ENCODE measurements around the gene SLC45A2.
"Not testable (repeated sequence)": the region's sequence is repeated elsewhere in the genome, so short reads cannot be mapped to it uniquely, and the experiment has no call there.

Gene SLC45A2

GRCh38 chr5:33964132-33964700, 20.3 kb downstream of the SLC45A2 start:
- no peak for DNase-seq

GRCh38 chr5:33958176-33958575, 26.3 kb downstream of the SLC45A2 start:
- DNase-seq: no peak

GRCh38 chr5:33957577-33958150, 26.8 kb downstream of the SLC45A2 start:
- DNase-seq: no peak

GRCh38 chr5:33952175-33952574, 32.3 kb downstream of the SLC45A2 start:
- not testable (repeated sequence) for DNase-seq

- no peak for DNase-seq
Observed at GRCh38 chr5:33944543-33945132, 39.9 kb downstream of the SLC45A2 start.

- no peak for DNase-seq
Observed at GRCh38 chr5:33941090-33941489, 43.4 kb downstream of the SLC45A2 start.

- no peak for DNase-seq
Observed at GRCh38 chr5:33939556-33940262, 44.8 kb downstream of the SLC45A2 start.

- DNase-seq: no peak
Observed at GRCh38 chr5:33938881-33939280, 45.6 kb downstream of the SLC45A2 start.

- DNase-seq: no peak
Observed at GRCh38 chr5:33938507-33938796, 46.0 kb downstream of the SLC45A2 start.

GRCh38 chr5:33937707-33938506, 46.6 kb downstream of the SLC45A2 start:
- DNase-seq: no peak

GRCh38 chr5:33937017-33937706, 47.3 kb downstream of the SLC45A2 start:
- no peak for DNase-seq

- DNase-seq: no peak
Observed at GRCh38 chr5:33936381-33937016, 48.0 kb downstream of the SLC45A2 start, which contains the start of gene RXFP3. TSS of gene RXFP3 (plus strand) at chr5:33936386. CDS start at chr5:33936741, 355 bp downstream.

GRCh38 chr5:33936004-33936380, 48.5 kb downstream of the SLC45A2 start:
- no peak for DNase-seq

- DNase-seq: no peak
Observed at GRCh38 chr5:33934176-33934575, 50.3 kb downstream of the SLC45A2 start.

- DNase-seq: no peak
Observed at GRCh38 chr5:33933723-33934169, 50.7 kb downstream of the SLC45A2 start.

GRCh38 chr5:33931136-33931535, 53.4 kb downstream of the SLC45A2 start:
- DNase-seq: no peak

GRCh38 chr5:33929925-33930690, 54.4 kb downstream of the SLC45A2 start:
- DNase-seq: no peak

- DNase-seq: no peak
Observed at GRCh38 chr5:33928283-33928682, 56.2 kb downstream of the SLC45A2 start.

GRCh38 chr5:33927685-33928084, 56.8 kb downstream of the SLC45A2 start:
- no peak for DNase-seq

GRCh38 chr5:33925278-33925677, 59.2 kb downstream of the SLC45A2 start:
- DNase-seq: no peak

- DNase-seq: no peak
Observed at GRCh38 chr5:33921002-33921401, 63.5 kb downstream of the SLC45A2 start.

Data from 8988T (cell line).